Measurements from ENCODE around the gene CLEC18A.
"Not testable (repeated sequence)": the region's sequence is repeated elsewhere in the genome, so short reads cannot be mapped to it uniquely, and the experiment has no call there.

- TF ChIP-seq CTCF, POLR2A (IDR thresholded peaks at IDR 0.05): not testable (repeated sequence)
Observed at GRCh38 chr16:70003511-70003910, 52.4 kb downstream of the CLEC18A start.
